Measurements from ENCODE around the gene MPPED1.

MPPED1 gene

DNA sequence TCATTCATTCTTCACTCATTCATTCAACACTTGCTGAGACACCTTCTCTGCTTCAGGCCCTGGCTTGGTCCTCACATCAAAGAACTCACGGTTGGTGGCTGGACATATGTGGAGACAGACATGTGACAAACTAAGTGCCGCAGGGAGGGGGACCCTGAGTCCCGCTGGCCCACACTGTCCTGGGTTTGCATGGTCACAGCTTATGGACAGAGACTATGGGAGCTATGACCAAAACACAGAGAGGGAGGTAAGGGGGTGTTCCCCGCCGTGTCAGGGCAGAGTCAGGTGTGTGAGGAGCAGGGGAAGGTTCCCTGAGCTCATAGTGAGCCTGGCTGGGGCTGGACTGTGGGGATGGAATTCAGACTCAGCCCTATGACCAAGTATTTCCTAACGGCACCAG, 123.1 kb downstream of the MPPED1 start:
- H3K9ac ChIP-seq (ENCODE audit: low read depth, low read length): no peak overlapping the region
- no peaks in the 10 kb centered on the region for H3K4me1 ChIP-seq (ENCODE audit: insufficient read depth, low read length)
- H3K36me3 ChIP-seq (ENCODE audit: insufficient read depth, low read length): no peaks in the 10 kb centered on the region
- peaks cover 3% of the 10 kb centered on the region; the same call in 1 of the 2 replicates for H3K9me3 ChIP-seq (ENCODE audit: control insufficient read depth, insufficient read depth, low read length)

DNA sequence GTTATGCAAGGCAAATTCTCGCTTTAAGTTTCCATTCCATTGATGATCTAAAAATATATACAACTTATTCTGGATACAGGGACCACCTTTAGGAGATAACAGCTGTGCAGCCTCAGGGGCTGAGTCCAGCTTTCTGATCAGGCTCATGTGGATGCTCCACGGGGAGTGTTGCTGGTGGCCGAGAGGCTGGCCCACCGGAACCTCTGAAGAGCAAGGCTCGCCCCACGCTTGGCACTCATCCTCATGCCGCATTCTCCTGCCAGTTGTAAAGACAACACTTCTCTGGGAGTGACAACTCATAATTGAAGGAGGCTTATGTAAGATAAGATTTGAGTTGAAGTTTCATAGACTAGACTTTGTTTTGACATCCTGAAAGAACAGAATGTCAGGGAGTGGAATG, 123.5 kb downstream of the MPPED1 start:
- H3K4me1 ChIP-seq (ENCODE audit: insufficient read depth, low read length): no peaks in the 10 kb centered on the region
- peaks cover 3% of the 10 kb centered on the region; the same call in 1 of the 2 replicates for H3K9me3 ChIP-seq (ENCODE audit: control insufficient read depth, insufficient read depth, low read length)
- H3K36me3 ChIP-seq (ENCODE audit: insufficient read depth, low read length): no peaks in the 10 kb centered on the region
- H3K9ac ChIP-seq (ENCODE audit: low read depth, low read length): no peak overlapping the region

DNA sequence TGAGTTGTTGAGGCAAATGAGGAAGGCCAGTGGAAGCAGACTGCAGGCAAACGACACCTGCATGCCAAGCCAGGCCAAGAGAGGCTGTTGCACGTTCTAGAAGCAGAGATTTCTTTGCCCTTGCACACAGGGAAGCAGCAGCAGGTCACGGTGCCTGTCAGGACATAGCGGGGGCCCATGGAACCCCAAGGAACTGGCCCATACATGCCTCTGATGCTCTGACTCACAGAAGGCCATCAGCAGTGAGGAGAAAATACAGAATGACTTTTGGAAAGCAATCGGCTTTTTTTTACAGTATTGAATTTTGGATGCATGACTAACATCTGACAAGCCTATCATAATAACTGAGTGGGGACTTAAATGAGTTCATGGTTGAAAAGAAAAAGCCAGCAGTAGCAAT, 123.9 kb downstream of the MPPED1 start:
- Histone ChIP-seq H3K9me3 (ENCODE audit: control insufficient read depth, insufficient read depth, low read length) (peaks cover 3% of the 10 kb centered on the region; the same call in 1 of the 2 replicates), H3K9ac (ENCODE audit: low read depth, low read length) (no peak overlapping the region), H3K4me1 (ENCODE audit: insufficient read depth, low read length) (no peaks in the 10 kb centered on the region), H3K36me3 (ENCODE audit: insufficient read depth, low read length) (no peaks in the 10 kb centered on the region)

DNA sequence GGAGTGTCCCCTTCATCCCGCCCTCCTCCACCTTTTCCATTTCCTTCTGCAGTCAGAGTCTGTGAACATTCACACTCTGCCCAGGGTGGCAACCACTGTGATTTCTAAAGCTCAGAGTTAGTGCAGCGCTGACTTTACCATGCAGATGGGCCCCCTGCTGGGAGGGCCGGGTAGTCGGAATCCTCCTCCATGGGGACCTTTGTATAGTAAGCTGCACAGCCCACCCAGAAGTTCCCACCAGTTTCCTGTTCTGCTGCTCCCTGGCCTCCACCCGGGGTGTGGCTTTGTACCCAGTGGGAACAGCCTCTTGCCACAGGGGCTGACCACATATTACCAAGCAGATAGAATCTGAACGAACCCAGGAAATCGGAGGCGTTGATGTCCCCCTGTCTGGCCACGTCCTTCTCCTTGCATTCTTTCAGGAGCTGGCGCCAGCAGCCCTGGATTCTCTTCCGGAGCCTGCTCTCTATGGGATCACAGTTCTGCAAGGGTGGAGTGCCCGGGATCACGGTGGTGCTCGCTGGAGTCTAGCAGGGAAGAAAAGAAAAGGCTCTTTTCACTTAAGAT, 125.3 kb downstream of the MPPED1 start:
- Histone ChIP-seq H3K9me3 (ENCODE audit: control insufficient read depth, insufficient read depth, low read length) (peaks cover 3% of the 10 kb centered on the region; the same call in 1 of the 2 replicates), H3K36me3 (ENCODE audit: insufficient read depth, low read length) (no peaks in the 10 kb centered on the region), H3K9ac (ENCODE audit: low read depth, low read length) (no peak overlapping the region), H3K4me1 (ENCODE audit: insufficient read depth, low read length) (no peaks in the 10 kb centered on the region)

DNA sequence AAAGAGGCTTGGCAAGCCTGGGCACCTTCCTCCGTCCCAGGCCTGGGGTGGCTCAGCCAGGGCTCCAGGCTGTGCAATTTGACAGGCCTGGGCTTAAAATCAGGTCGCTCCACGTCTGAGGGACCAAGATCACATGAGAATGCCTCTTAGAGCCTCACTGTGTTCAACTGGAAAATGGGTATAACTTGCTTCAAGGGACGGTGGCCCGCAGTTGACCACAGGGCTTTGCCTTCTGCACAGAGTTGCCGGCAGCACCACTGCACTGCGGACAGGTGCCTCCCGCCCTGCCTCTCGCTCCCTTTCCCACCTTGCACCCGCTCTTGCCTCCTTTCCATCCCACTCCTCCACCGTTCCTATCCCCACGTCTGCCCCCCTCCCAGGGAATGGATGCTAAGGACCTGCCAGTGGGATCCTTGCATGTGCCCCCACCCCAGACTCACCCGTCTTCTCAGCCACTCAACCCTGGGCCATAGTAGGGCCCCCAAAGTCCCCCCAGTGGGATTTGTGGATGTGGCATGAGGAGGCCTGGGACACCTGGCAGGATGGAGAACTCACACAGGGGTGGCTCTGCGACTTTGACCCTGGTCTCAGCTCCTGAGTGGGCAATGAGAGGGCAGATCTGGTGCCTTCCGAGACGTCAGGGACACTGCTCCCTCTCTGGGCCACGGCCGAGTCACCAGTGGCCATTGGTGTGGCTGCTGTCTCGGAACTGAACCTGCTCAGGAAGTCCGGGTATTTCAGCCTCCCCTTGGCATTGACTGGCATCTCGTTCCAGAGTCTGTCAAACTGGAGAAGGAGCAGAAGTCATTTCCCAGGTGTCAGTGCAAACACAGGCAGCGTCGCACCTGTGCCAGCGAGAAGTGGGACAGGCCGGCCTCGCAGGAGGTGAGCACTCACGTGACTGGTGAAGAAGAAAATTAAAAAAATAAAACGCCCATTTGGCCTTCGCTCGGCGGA, 128.0 kb downstream of the MPPED1 start:
- H3K9ac ChIP-seq (ENCODE audit: low read depth, low read length): no peak overlapping the region
- H3K36me3 ChIP-seq (ENCODE audit: insufficient read depth, low read length): no peaks in the 10 kb centered on the region
- H3K9me3 ChIP-seq (ENCODE audit: control insufficient read depth, insufficient read depth, low read length): peaks cover 3% of the 10 kb centered on the region; the same call in 1 of the 2 replicates
- no peaks in the 10 kb centered on the region for H3K4me1 ChIP-seq (ENCODE audit: insufficient read depth, low read length)

DNA sequence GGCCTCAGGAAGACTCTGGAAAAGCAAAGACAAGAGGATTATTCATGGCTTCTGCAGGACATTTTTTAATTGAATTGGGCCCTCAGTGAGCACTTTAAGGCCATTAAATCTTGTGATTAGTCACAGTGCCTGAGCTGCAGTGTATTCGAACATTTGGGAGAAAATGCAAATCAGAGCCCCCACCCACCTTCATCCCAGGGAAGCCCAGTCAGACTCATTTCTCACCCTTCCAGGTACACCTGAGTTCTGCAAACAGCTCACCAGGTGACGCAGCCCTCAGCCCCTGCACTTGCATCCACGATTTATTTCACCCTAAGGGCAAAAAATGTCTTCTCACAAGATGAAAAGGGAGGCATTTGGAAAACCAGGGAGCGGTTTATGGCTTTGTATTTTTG, 128.7 kb downstream of the MPPED1 start:
- Histone ChIP-seq H3K4me1 (ENCODE audit: insufficient read depth, low read length) (no peaks in the 10 kb centered on the region), H3K9me3 (ENCODE audit: control insufficient read depth, insufficient read depth, low read length) (peaks cover 3% of the 10 kb centered on the region; the same call in 1 of the 2 replicates), H3K9ac (ENCODE audit: low read depth, low read length) (no peak overlapping the region), H3K36me3 (ENCODE audit: insufficient read depth, low read length) (no peaks in the 10 kb centered on the region)

DNA sequence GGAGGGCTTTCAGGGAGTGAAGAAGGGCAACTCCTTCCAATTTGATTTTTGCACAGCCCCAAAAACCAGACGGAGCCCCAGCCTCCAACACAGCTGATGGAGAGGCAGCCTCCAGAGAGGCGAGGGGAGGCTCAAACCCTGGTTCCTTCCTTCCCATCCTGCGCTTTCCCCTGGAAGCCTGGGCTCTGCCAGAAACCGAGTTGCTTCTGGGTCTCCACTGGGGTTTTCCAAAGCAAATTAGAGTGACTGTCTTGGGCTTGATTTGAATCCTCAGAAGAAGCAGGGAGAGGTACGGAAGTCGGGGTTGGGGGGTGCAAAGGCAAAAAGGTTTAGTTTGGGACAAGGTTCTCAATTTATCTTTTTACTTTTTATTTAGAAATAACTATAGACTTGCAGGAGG, 129.2 kb downstream of the MPPED1 start:
- Histone ChIP-seq H3K36me3 (ENCODE audit: insufficient read depth, low read length) (no peaks in the 10 kb centered on the region), H3K9me3 (ENCODE audit: control insufficient read depth, insufficient read depth, low read length) (peaks cover 3% of the 10 kb centered on the region; the same call in 1 of the 2 replicates), H3K9ac (ENCODE audit: low read depth, low read length) (no peak overlapping the region), H3K4me1 (ENCODE audit: insufficient read depth, low read length) (no peaks in the 10 kb centered on the region)

DNA sequence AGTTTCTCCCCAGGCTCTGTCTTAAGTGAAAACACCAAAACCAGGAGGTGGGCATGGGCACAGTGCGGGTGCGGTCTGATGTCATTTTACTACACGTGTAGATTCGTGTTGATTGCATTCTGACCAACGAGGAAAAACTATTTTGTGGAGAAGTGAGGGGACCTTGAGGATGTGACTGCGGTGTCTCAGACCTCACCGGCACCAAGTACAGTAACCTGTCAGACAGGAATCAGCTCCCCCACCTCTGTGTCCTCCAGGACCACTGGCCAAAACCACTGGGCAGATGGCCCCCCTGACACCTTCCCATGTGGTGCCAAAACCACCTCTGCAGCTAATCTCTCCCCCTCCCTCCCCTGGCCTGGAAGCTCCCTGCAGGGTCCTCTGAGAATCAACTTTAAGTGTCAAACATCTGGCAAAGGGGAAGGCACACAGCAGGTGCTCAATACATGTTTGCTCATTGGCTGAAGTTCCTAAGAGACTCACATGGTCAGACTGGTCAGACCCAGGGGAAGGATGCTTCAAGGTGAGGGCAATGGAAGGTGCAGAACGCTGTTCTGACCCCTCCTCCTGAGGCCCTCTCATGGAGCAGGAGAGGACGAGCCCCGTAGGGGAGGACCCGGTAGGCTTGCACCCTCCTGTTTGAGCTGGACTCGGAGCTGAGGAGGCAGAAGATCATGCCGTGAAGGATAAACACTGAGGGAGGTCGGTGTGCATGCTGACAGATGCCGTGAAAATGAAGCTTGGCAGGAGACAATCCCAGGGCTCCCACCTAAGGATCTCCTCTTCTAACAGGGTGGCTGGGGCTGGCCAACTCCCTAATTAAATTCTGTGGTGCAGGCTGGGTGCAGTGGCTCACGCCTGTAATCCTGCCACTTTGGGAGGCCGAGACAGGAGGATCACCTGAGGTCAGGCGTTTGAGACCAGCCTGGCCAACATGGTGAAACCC, 129.9 kb downstream of the MPPED1 start:
- H3K4me1 ChIP-seq (ENCODE audit: insufficient read depth, low read length): no peaks in the 10 kb centered on the region
- no peaks in the 10 kb centered on the region for H3K36me3 ChIP-seq (ENCODE audit: insufficient read depth, low read length)
- peaks cover 3% of the 10 kb centered on the region; the same call in 1 of the 2 replicates for H3K9me3 ChIP-seq (ENCODE audit: control insufficient read depth, insufficient read depth, low read length)
- H3K9ac ChIP-seq (ENCODE audit: low read depth, low read length): no peak overlapping the region

DNA sequence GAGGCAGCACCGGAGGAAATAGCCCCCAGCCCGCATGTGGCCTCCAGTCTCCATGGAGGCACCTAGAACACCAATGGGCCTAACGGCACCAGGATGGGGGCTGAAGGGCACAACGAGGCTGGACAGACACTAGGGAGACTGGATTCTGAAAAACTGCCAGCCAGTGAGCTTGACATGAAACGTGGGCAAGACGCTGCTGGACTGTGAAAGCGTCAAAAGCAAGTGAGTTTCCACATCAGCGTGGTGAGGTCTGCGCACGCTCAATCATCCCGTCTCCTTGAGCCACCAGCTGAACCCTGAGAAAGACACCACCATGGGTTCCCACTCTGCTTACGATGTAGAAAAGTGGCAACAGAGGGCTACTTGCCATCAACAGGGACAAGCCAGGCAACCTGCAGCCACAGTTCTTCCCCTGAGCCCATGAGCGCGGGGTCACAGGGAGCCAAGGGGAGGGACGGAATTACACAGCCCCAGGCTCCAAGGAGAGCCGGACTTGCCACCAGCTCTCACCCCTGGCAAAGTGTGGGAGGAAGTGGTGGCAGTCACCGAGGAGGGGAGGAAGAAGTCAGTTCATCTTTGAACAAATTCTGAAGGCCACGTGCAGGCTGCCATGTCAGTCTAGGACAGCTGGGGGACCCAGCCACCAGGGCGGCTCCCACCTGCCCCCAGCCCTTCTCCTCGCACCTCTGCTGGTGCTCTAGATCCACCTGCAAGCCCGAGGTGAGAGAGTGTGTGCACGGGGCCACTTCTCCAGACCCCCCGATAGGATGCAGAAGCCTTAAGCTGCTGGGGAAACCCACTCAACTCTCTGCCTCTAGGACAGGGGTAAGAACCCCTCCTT, 131.1 kb downstream of the MPPED1 start:
- Histone ChIP-seq H3K9me3 (ENCODE audit: control insufficient read depth, insufficient read depth, low read length) (no peaks in the 10 kb centered on the region), H3K4me1 (ENCODE audit: insufficient read depth, low read length) (no peaks in the 10 kb centered on the region), H3K9ac (ENCODE audit: low read depth, low read length) (no peak overlapping the region), H3K36me3 (ENCODE audit: insufficient read depth, low read length) (no peaks in the 10 kb centered on the region)

DNA sequence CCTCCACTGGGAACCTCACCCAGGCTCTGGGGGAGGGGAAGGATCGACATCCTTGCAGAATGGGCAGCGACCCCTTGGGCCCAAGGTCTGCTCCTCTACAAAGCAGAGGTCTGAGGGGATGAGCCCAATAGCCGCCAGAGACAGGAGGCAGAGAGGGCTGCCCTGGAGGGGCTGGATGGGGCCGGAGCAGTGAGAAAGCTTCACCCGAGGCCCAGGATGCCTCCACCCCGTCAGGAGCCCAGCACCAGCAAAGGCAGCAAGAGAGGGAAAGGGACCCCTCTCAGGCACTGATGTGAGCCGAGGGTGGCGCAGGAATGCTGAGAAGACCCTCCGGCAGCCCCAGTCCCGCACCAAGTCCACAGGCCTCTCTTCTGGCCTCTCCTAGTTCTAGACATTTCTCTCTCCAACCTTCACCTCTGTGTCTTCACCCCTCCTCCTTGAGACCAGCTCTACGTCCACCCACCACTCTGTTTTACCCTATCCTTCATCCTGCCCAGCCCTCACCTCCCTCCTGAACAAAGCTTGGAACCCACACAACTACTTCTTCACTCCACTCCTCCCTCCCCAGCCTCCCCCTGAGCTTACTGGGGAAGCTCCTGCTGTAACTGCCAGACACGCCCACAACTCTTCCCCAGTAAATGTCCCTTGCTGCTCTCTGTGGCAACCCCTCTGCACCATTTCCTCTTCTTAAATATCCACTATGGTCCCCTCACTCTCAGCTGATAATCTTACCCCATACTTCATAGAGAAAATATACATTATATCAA, 131.9 kb downstream of the MPPED1 start:
- no peaks in the 10 kb centered on the region for H3K9me3 ChIP-seq (ENCODE audit: control insufficient read depth, insufficient read depth, low read length)
- no peak overlapping the region for H3K9ac ChIP-seq (ENCODE audit: low read depth, low read length)
- no peaks in the 10 kb centered on the region for H3K36me3 ChIP-seq (ENCODE audit: insufficient read depth, low read length)
- no peaks in the 10 kb centered on the region for H3K4me1 ChIP-seq (ENCODE audit: insufficient read depth, low read length)

DNA sequence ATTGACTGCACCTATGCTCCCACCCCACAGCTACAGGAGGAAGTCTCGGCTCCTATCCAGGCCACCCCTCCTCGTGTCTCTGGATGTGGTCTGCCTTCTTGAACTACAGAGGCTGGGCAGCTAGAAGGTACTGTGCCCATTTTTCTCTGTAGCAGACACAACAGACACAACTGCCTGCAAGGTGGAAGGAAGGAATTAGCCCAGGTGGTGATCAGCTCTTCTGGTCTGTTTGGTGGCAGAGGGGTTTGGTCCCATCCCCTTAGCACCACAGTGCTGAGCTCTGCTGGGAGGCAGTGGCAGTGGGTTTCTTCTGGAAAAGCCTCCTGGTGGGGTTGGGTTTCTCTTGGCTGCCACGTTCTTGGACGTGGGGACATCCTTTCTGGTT, 132.5 kb downstream of the MPPED1 start:
- Histone ChIP-seq H3K4me1 (ENCODE audit: insufficient read depth, low read length) (no peaks in the 10 kb centered on the region), H3K9ac (ENCODE audit: low read depth, low read length) (no peak overlapping the region), H3K36me3 (ENCODE audit: insufficient read depth, low read length) (no peaks in the 10 kb centered on the region), H3K9me3 (ENCODE audit: control insufficient read depth, insufficient read depth, low read length) (no peaks in the 10 kb centered on the region)

DNA sequence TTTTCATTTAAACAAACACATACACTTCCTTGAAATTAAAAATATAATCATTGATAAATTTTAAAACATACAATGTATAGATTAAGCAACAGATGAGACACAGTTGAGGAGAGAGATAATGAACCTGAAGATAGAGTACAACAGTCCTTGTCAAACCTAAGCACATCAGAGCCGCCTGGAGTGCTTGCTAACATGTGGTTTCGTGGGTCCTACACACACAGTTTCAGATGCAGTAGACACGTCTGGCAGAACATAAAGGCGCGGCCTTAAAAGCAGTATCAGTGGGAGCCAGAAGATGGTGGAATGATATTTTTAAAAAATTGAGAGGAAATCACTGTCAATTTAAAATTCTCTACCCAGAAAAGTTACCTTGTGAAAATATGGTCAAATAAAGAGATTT, 134.4 kb downstream of the MPPED1 start:
- no peak overlapping the region for H3K9ac ChIP-seq (ENCODE audit: low read depth, low read length)
- H3K4me1 ChIP-seq (ENCODE audit: insufficient read depth, low read length): no peaks in the 10 kb centered on the region
- no peaks in the 10 kb centered on the region for H3K9me3 ChIP-seq (ENCODE audit: control insufficient read depth, insufficient read depth, low read length)
- no peaks in the 10 kb centered on the region for H3K36me3 ChIP-seq (ENCODE audit: insufficient read depth, low read length)

DNA sequence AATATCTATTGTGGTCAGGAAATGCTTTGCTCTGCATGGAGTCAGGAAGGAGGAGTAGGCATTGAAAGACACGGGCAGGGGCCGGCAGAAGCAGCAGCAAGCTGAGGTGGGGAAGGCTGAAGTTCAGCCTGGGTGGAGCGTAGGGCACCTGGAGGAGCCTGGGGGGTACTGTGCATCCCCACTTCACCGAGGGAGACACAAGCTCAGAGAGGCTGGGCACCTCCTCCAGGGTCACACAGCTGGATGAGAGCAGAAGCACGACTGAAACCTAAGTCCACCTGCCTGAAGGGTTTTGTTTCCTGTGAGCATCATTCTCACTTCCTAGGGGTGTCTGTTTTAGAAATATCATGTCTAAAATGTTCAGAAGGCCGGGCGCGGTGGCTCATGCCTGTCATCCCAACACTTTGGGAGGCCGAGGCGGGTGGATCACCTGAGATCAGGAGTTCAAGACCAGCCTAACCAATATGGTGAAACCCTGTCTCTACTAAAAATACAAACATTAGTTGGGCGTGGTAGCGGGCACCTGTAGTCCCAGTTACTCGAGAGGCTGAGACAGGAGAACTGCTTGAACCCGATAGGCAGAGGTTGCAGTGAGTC, 138.3 kb downstream of the MPPED1 start:
- H3K9ac ChIP-seq (ENCODE audit: low read depth, low read length): no peak overlapping the region

More for the DNA sequence above, 138.3 kb downstream of the MPPED1 start:
- peaks cover 9% of the 10 kb centered on the region for H3K9me3 ChIP-seq (ENCODE audit: control insufficient read depth, insufficient read depth, low read length)
- no peaks in the 10 kb centered on the region for H3K36me3 ChIP-seq (ENCODE audit: insufficient read depth, low read length)
- H3K4me1 ChIP-seq (ENCODE audit: insufficient read depth, low read length): no peaks in the 10 kb centered on the region
